Esophagus muscularis mucosa (tissue), 4 donors: ENCODE results near the gene KIF21A. TPM values are rescaled to one million over a fixed set of nuclear protein-coding genes. Genes with fewer than 3 reads are reported as not detected.

Source experiments
- DNase-seq: peaks from one replicate; pipeline ENCODE4 v3.0.0-alpha.2; 2017; ENCODE audit errors: extremely low spot score
- H3K27ac ChIP-seq, 4 donors: fragments of 200-600 bp; sonication (generic); replicated peaks in 1 of 4; 1 replicate in 3 of 4; 2 replicates in 1 of 4; pipeline ENCODE4 v1.5.1; 2016 to 2019; ENCODE audit warnings: mild to moderate bottlenecking in 1 of 4
- H3K27me3 ChIP-seq, 4 donors: fragments of 200-600 bp; sonication (generic); one replicate each; pipeline versions ENCODE4 v1.5.1 to v1.6.0; 2016 to 2019
- H3K36me3 ChIP-seq, 4 donors: fragments of 200-600 bp; sonication (generic); one replicate each; pipeline ENCODE4 v1.5.1; 2016 to 2019
- H3K4me1 ChIP-seq, 4 donors: fragments of 200-600 bp; sonication (generic); one replicate each; pipeline ENCODE4 v1.5.1; 2016 to 2019
- H3K4me3 ChIP-seq, 4 donors: fragments of 200-600 bp; sonication (generic); 1 replicate in 2 of 4; 2 replicates in 2 of 4; pipeline ENCODE4 v1.5.1; 2016 to 2019; ENCODE audit warnings: mild to moderate bottlenecking in 4 of 4, moderate library complexity in 1 of 4
- H3K9me3 ChIP-seq, 4 donors: fragments of 200-600 bp; sonication (generic); 1 replicate in 3 of 4; 2 replicates in 1 of 4; pipeline ENCODE4 v1.5.1; 2016 to 2019
- CTCF ChIP-seq, 3 experiments: fragments of 200-600 bp in 2 of 3; fragments of 450-650 bp in 1 of 3; sonication (generic) in 2 of 3; IDR thresholded peaks; one replicate each; pipeline ENCODE4 v1.5.1; 2017 to 2019; ENCODE audit warnings: antibody characterized with exemption in 3 of 3, mild to moderate bottlenecking in 2 of 3, moderate library complexity in 1 of 3
- EP300 ChIP-seq: sonication (generic); formaldehyde crosslinking; IDR thresholded peaks from one replicate; pipeline ENCODE4 v1.6.1; 2017; ENCODE audit warnings: antibody characterized with exemption
- POLR2A ChIP-seq: fragments of 450-650 bp; IDR thresholded peaks from one replicate; pipeline ENCODE4 v1.6.1; 2017; ENCODE audit warnings: antibody characterized with exemption, moderate library complexity, mild to moderate bottlenecking, low read depth
- POLR2AphosphoS5 ChIP-seq, 2 donors: sonication (generic); formaldehyde crosslinking; IDR thresholded peaks; one replicate each; pipeline ENCODE4 v1.6.1; 2017; ENCODE audit warnings: antibody characterized with exemption in 2 of 2
- WGBS: methylation state at CpG from one replicate; pipeline ENCODE4 v1.1.5; 2018; 5-methylcytosine and 5-hydroxymethylcytosine counted together
- intact Hi-C: fragments of 100-400 bp; cut with DNase I; formaldehyde crosslinking; loops from one replicate; pipeline ENCODE4 v1.15.1; 2023
- total RNA-seq, 4 donors: library from RNA; depleted of rRNA; stranded (reverse); fragments of >200 nt; gene quantifications; one replicate each; pipeline versions ENCODE4 v1.1.0 to v1.2.1, GENCODE V29; 2016

The KIF21A gene
- total RNA-seq, 4 donors from 2014 or later, result 9.3 to 17.4 (median 11.1) TPM

GRCh38 chr12:39359645-39360044, 83.3 kb downstream of the KIF21A start:
- DNase-seq, result no peak
- TF ChIP-seq CTCF (IDR thresholded peaks at IDR 0.05) (no peak), POLR2AphosphoS5 (IDR thresholded peaks at IDR 0.05) (no peak)
- 95% methylated on average over 2 of the region's 2 CpGs for WGBS

GRCh38 chr12:39357041-39357440, 85.9 kb downstream of the KIF21A start:
- intact Hi-C loops, result no loop called here
- Histone ChIP-seq H3K27ac (no peak overlapping the region), H3K27me3 (no peaks in the 10 kb centered on the region), H3K4me3 (no peak overlapping the region), H3K9me3 (no peaks in the 10 kb centered on the region), H3K36me3 (peaks cover 0 to 19% (median 5%) of the 10 kb centered on the region in 4 donors), H3K4me1 (no peaks in the 10 kb centered on the region)
- TF ChIP-seq POLR2A (no peak), CTCF (IDR thresholded peaks at IDR 0.05) (no peak)
- DNase-seq, result no peak
- 97% methylated on average over 3 of the region's 3 CpGs for WGBS

More at GRCh38 chr12:39359645-39360044, 83.3 kb downstream of the KIF21A start:
- no peak overlapping the region for H3K4me3 ChIP-seq
- intact Hi-C loops, result no loop called here
- no peak overlapping the region for H3K27ac ChIP-seq
- H3K27me3 ChIP-seq, result no peaks in the 10 kb centered on the region
- H3K9me3 ChIP-seq, result no peaks in the 10 kb centered on the region
- H3K36me3 ChIP-seq, result peaks cover 0 to 19% (median 5%) of the 10 kb centered on the region in 4 donors
- H3K4me1 ChIP-seq, result no peaks in the 10 kb centered on the region

GRCh38 chr12:39355841-39356240, 87.1 kb downstream of the KIF21A start:
- Histone ChIP-seq H3K4me1 (no peaks in the 10 kb centered on the region), H3K27me3 (no peaks in the 10 kb centered on the region), H3K9me3 (no peaks in the 10 kb centered on the region), H3K36me3 (peaks cover 0 to 13% (median 5%) of the 10 kb centered on the region in 4 donors), H3K4me3 (no peak overlapping the region), H3K27ac (no peak overlapping the region)
- TF ChIP-seq POLR2A, result no peak
- no peak for TF ChIP-seq EP300
- no peak for TF ChIP-seq CTCF (IDR thresholded peaks at IDR 0.05)
- TF ChIP-seq POLR2AphosphoS5 (IDR thresholded peaks at IDR 0.05), result no peak
- 87% methylated on average over 3 of the region's 3 CpGs for WGBS
- DNase-seq, result no peak
- intact Hi-C loops, result no loop called here

DNA sequence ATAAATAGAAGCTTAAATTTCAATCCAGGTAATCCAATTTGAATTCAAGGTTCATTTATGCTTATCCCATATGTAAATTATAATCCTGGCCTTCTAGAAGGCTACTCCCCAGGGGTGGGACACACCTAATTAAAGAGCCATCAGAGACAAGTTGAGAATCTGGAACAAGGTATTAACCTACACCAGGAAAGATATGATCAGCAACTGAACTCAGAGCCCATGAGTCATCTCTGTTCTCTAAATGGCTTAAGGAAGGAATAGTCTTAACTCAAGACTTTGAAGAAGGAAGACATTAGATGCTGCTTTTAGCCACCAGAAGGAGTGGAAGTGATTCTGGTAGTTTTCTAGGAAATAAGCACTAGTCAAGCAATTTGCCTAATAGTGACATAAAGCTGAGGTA, 88.0 kb downstream of the KIF21A start:
- no peak for TF ChIP-seq POLR2AphosphoS5 (IDR thresholded peaks at IDR 0.05)
- TF ChIP-seq CTCF (IDR thresholded peaks at IDR 0.05), result no peak
- TF ChIP-seq EP300, result no peak
- TF ChIP-seq POLR2A, result no peak
- DNase-seq, result no peak
- no peak overlapping the region for H3K27ac ChIP-seq

DNA sequence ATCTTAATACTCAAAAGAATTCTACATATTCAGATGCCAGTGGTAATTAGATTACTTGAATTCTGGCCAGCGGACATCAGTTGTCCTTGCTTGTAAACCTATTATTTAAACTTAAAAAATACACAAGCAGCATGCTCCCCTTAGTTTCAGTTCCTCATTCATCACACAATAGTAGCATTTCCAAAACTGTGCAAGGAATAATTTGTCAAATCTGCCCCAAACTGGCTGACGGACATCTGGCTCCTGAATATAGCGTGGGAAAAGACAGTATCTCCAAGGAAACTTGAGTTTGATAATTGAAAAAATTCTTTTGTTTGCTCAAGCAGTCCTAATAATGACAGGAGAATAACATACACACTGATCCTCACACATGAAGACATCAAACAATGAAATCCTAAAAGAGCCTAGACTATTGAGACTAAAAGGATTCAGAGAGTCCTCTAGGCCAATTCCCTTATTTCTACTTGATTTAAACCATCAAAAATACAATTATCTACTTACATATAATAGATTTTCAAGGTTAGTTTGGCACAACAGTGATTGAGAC, 90.4 kb downstream of the KIF21A start:
- Histone ChIP-seq H3K36me3 (peaks cover 0 to 13% (median 5%) of the 10 kb centered on the region in 4 donors), H3K27me3 (no peaks in the 10 kb centered on the region), H3K4me3 (no peak overlapping the region), H3K9me3 (no peaks in the 10 kb centered on the region), H3K27ac (no peak overlapping the region), H3K4me1 (no peaks in the 10 kb centered on the region)
- TF ChIP-seq POLR2A, result no peak
- TF ChIP-seq EP300, result no peak
- no peak for TF ChIP-seq POLR2AphosphoS5 (IDR thresholded peaks at IDR 0.05)
- no peak for TF ChIP-seq CTCF (IDR thresholded peaks at IDR 0.05)
- DNase-seq, result no peak
- 84% methylated on average over 3 of the region's 3 CpGs for WGBS
- intact Hi-C loops, result no loop called here

More for the DNA sequence above, 88.0 kb downstream of the KIF21A start:
- H3K4me3 ChIP-seq, result no peak overlapping the region
- no peaks in the 10 kb centered on the region for H3K9me3 ChIP-seq
- intact Hi-C loops, result no loop called here
- H3K4me1 ChIP-seq, result no peaks in the 10 kb centered on the region
- peaks cover 0 to 13% (median 5%) of the 10 kb centered on the region in 4 donors for H3K36me3 ChIP-seq
- no peaks in the 10 kb centered on the region for H3K27me3 ChIP-seq
